MG63 (cell line): ENCODE results near the gene DLK1. TPM values are rescaled to one million over a fixed set of nuclear protein-coding genes. Genes with fewer than 3 reads are reported as not detected.

Experiments
- DNase-seq: peaks from one replicate; pipeline ENCODE4 v3.0.0-alpha.2; 2020
- H3K27me3 ChIP-seq: fragments of 250-450 bp; sonication (Bioruptor Pico); 2 replicates; pipeline ENCODE4 v1.5.1; 2020; ENCODE audit warnings: mild to moderate bottlenecking, moderate library complexity
- H3K36me3 ChIP-seq: fragments of 250-450 bp; sonication (Bioruptor Pico); 2 replicates; pipeline ENCODE4 v1.5.1; 2020; ENCODE audit warnings: mild to moderate bottlenecking, moderate library complexity
- H3K4me3 ChIP-seq: fragments of 250-450 bp; sonication (Bioruptor Pico); 2 replicates; pipeline ENCODE4 v1.5.1; 2020; ENCODE audit warnings: mild to moderate bottlenecking, moderate library complexity
- H3K9me3 ChIP-seq: fragments of 250-450 bp; sonication (Bioruptor Pico); 2 replicates; pipeline ENCODE4 v1.5.1; 2020; ENCODE audit warnings: mild to moderate bottlenecking, moderate library complexity
- total RNA-seq: library from RNA; depleted of rRNA; stranded (reverse); fragments of >200 nt; shearing (Covaris generic); gene quantifications from 2 replicates; pipeline ENCODE4 v1.2.3, GENCODE V29; 2014; ENCODE audit warnings: low replicate concordance

Gene DLK1
- total RNA-seq, 1 experiment from 2014 or later = not detected

DNA sequence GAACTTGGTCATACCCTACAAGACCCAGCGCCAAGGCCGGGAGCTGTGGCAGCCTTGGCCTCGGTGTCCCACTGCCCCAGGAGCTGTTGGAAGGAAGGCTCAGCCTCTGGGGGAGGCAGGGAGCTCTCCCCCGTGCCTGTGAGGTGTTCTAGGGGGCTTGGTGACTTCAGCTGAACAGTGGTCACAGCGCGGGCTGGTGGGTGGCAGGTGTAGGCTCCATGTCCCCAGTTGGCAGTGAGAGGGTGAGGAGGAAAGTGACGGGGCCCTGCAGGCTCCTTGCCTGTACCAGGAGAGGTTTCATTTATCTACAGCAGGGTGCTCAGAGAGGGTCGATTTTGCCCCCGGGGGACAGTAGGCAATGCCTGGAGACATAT is 47.5 kb downstream of the DLK1 start:
- no peaks in the 10 kb centered on the region for H3K27me3 ChIP-seq
- DNase-seq = no peak
- no peak overlapping the region for H3K4me3 ChIP-seq
- H3K36me3 ChIP-seq = no peaks in the 10 kb centered on the region
- no peaks in the 10 kb centered on the region for H3K9me3 ChIP-seq

DNA sequence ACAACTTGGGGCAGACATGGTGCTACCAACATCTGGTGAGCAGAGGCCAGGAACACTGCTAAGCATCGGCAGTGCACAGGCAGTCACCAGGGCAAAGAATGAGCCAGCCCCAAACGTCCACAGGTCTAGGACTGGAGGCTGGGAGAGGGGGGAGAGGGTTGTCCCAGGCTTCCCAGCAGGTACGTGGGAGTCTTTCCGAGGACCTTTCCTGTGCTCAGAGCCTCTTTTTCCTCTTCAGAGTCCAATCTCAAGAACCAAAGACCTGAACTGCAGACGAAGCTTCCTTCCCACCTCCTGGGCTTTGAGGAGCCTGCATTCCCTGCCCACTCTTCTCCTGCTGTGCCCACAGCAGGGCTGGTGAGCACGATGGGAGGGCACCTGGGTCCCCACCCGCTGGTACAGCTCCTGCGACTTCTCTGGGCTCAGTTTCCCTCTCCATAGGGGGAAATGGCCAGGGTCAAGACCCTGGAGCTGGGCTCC is 48.7 kb downstream of the DLK1 start:
- DNase-seq = no peak
- H3K9me3 ChIP-seq = no peaks in the 10 kb centered on the region
- H3K36me3 ChIP-seq = no peaks in the 10 kb centered on the region
- no peak overlapping the region for H3K4me3 ChIP-seq
- no peaks in the 10 kb centered on the region for H3K27me3 ChIP-seq

DNA sequence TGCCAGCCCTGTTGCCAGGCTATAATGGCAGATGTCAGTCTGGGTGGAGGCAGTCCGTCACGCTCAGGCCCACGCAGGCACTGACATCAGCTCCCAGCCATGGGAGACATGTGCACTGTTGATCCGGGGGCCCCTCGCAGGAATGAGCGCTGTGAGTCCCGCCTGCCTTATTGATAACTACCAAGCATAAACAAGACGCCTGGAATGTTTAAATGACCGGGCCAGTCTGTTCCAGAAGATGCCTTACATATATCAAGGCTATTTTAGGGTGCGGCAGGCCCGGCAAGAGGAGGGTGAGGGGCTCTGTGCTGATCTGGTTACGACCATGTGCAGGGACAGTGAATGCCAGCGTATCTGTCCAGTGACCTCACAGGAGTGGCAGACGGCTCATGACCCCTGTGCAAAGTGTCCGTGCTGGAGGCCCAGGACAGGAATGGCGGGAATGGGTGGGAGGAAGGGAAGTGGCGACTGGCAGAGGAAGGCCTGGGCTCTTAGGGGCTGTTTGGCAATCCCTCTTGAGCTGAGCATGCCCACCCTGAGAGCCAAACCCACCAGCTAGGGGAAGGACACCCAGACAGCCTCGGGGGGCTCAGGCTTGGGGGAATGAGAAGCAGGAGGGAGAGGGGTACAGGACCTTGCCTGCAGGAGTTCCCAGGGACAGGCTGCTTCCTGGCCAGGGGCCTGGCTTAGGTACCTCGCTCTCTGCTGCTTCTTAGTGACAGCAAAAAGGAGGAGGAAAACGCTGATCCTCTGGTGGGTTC is 49.3 kb downstream of the DLK1 start:
- no peaks in the 10 kb centered on the region for H3K27me3 ChIP-seq
- DNase-seq = no peak
- H3K36me3 ChIP-seq = no peaks in the 10 kb centered on the region
- no peaks in the 10 kb centered on the region for H3K9me3 ChIP-seq
- H3K4me3 ChIP-seq = no peak overlapping the region

DNA sequence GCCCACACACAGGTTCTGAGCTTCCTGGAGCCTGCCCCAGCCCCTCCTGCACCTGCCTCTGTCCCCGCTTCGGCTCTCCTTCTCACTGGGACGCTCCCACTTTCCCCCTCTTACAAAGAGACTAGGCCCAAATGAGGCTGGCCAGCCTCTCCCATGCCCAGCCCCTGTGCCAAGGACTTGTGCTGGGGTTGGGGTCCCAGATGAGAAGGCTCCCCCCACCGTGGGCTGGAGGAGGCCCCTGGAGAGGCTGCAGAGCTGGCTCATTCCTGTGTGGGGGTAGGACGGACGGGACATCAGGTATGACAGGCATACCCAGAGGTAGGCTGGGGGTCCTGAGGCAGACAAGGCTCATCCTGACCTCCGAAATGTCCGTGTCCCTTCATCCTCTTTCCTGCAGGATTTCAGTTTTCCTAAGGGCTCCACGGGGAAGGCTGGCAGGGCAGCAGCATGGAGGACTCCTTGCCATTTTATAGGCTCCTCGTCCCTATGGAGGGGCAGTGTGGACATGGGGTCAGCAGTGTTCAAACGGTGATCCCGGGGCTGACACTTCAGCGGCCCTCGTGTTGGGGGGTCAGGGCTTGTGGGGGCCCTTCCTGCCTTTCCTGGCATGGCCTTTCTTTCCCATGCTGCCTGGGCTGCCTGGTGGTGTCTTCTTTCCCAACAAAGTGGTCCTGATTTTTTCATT is 50.1 kb downstream of the DLK1 start:
- Histone ChIP-seq H3K27me3 (no peaks in the 10 kb centered on the region), H3K4me3 (no peak overlapping the region), H3K9me3 (no peaks in the 10 kb centered on the region), H3K36me3 (no peaks in the 10 kb centered on the region)
- no peak for DNase-seq

DNA sequence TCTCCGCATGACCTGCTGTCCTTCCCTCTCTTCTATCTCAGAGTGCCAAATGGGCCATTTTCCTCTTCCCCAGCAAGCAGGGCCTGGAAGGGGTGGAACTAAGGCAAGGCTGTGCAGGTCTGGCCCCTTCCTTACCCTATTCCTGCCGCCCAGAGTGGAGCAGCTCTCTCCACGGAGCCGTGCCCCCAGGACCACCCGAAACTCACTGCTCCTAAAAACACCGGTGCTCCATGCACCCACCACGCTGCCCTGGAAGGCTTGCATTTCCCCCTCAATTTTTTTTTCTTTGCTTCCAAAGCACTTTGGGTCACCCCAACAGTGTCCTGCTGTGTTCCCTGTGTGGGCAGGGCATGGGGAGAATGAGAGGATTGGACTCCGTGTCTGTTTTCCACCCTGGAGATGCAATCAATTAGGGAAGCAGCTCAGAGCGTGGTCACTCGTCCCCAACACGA is 50.7 kb downstream of the DLK1 start:
- Histone ChIP-seq H3K9me3 (no peaks in the 10 kb centered on the region), H3K4me3 (no peak overlapping the region), H3K36me3 (no peaks in the 10 kb centered on the region), H3K27me3 (no peaks in the 10 kb centered on the region)
- no peak for DNase-seq

DNA sequence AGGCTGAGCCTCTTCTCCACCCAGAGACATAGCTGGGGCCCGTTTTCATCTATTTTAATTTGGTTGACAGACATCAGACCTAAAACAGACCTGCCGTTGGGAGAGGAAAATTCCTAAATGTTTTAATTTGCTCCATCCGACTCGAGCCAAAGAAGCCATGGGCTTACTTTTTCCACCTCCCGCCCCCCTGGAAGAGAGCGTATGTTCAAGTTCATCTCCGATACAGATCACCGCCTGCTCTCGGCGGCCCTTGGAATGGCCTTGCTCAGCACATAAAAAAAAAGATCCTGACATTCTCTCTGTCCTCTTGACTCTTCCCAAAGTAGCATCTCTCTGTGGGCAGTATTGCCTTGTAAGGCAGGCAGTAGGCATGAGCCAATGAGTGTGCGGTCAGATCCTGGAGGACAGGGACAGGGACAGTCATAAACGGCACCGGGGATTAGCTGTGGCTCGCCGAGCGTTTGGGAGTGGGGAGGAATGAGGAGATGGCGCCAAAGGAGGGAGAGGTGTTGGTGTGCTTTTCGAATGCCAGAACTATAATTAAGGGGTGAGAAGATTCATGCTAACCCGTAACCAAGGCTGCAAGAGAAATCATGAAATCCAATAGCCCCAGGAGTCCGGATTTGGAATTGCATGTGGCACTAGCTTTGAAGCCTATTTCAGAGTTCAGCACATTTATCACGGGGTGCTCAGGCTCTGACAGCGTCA is 51.3 kb downstream of the DLK1 start:
- no peaks in the 10 kb centered on the region for H3K9me3 ChIP-seq

DNA sequence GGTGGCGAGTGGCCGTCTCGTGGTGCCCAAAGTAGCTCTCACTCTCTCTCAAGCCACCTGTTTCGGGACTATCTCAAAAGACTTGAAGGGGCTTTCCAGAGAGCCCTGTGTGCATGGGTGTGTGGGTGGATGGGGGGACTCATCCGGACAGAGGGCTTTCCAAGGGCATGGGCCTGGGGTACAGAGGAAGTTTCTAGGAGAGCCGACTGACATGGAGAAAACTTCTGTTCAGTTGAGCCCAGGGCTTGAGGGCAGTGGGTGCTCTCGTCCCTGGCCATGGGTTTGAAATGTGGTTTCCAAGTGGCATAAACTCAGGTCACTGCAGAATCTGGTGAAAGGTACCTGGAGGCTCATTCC is 51.8 kb downstream of the DLK1 start:
- Histone ChIP-seq H3K4me3 (no peak overlapping the region), H3K36me3 (no peaks in the 10 kb centered on the region), H3K9me3 (no peaks in the 10 kb centered on the region), H3K27me3 (no peaks in the 10 kb centered on the region)
- no peak for DNase-seq

More for the DNA sequence above, 51.3 kb downstream of the DLK1 start:
- Histone ChIP-seq H3K27me3 (no peaks in the 10 kb centered on the region), H3K4me3 (no peak overlapping the region), H3K36me3 (no peaks in the 10 kb centered on the region)
- no peak for DNase-seq

DNA sequence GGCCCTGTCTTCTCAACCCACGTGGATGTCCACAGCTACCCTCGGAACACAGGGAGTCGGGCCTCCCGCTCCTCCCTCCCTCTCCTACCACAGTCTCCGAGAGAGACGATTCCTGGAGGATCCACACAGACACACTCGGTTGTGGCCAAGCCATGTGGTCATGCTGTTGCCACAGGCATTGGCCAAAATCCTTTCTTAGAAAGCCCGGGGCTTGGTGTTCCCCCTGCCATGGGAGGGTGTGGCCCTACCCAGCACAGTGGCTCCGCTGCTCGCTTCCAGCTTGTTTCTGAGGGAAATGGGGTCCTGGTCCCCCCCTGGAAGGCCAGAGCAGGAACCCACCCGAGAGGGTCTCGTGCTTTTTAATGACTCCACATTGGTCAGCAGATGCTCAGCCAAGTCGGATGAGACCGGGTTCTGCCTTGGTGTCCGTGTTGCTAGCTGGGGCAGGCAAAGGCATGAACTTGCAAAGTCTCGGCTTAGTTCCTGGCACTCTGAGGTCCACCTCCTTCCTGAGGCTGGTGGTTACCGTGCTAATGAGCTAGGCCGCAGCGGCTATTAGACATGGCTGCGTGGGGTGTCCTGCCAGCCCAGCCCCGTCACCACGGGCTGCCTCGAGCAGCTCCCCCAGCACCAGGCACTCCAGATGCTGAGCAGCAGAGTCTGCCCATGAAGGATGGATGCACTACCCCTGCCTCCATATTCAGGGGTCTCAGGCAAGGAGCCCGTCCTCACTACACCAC is 52.4 kb downstream of the DLK1 start:
- DNase-seq = no peak
- no peaks in the 10 kb centered on the region for H3K27me3 ChIP-seq
- H3K4me3 ChIP-seq = no peak overlapping the region

DNA sequence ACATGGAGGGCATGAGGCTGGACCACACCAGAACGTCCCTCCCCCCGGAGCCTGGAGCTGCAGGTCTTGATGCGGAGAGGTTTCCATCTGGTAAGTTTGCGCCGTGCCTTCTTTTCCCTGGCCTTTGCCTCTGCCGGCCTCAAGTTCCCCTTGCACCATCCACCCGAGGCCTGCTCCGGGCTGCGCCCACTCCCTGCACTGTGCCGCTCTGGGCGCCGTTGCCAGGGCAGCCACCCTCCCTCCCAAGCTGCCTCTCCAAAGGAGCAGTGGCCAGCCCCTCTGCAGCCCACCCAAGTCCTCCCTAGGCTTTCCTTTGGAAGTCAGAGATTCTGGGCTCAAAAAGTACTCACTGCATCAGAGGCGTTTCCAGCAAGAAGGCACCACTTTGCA is 53.0 kb downstream of the DLK1 start:
- Histone ChIP-seq H3K27me3 (no peaks in the 10 kb centered on the region), H3K4me3 (no peak overlapping the region), H3K9me3 (no peaks in the 10 kb centered on the region), H3K36me3 (no peaks in the 10 kb centered on the region)
- DNase-seq = no peak

More for the DNA sequence above, 52.4 kb downstream of the DLK1 start:
- H3K36me3 ChIP-seq = no peaks in the 10 kb centered on the region
- no peaks in the 10 kb centered on the region for H3K9me3 ChIP-seq

DNA sequence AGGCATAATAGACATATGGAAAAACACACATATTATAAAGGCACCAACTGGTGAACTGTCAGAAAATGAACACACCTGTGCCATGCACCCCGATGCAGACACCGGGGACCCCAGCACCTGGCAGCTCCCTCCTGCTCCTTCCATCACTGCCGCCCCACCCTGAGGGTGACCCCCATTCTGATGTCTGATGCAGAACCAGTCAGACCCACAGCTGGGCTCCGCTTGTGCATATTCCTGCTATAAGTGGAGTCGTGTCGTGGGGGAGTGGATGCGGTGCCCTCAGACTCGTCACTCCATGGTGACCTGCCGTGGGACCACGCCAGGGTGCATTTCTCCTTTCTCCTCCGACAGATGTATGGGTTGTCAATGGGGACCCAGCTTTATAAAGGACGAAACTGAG is 53.6 kb downstream of the DLK1 start:
- Histone ChIP-seq H3K4me3 (no peak overlapping the region), H3K36me3 (no peaks in the 10 kb centered on the region), H3K9me3 (no peaks in the 10 kb centered on the region), H3K27me3 (no peaks in the 10 kb centered on the region)
- no peak for DNase-seq

DNA sequence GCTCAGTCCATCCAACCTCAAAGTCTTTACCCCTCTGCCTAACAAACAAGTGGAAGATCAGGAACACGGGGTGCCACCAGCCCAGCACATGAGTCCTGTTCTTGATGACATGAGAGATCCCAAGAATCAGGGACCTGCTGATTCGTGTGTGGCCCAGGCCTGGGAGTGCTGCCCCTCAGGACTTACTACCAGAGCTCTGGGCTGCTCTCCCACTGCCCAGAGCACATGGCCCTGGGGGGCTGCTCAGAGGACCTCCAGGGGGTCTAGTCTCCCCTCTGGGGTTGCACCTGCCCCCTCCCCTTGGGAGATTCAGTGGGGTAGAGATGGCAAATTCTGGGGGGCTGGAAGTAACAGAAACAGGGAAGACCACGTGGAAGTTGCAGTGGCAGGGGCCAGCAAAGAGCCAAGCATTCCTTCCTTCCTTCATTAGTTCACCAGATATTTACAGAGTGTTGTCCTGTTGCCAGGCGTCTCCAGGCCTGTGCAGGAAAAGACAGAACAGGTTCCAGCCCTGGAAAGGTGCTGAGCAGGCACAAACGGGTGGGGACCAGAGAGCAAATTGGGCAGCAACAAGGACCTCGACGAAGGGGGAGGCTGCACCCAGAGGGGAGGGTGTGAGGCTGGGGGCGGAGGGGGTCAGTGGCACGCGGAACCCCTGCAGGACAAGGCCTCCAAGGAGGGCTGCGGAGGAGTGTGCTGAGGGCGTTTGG is 54.1 kb downstream of the DLK1 start:
- H3K27me3 ChIP-seq = no peaks in the 10 kb centered on the region
- H3K4me3 ChIP-seq = no peak overlapping the region
- no peak for DNase-seq
- no peaks in the 10 kb centered on the region for H3K9me3 ChIP-seq
- H3K36me3 ChIP-seq = no peaks in the 10 kb centered on the region

DNA sequence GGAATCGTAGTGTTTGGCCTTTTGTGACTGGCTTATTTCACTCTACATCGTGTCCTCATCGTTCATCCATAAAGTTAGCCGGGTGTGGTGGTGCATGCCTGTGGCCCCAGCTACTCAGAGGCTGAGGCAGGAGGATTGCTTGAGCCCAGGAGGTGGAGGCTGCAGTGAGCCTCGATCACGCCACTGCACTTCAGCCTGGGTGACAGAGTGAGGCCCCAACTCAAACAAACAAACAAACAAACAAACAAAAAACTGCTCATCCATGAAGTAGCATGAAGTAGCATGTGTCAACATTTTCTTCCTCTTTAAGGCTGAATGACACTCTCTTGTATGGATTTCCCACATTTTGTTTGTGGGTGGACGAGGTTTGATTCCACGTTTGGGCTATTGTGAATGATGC is 55.3 kb downstream of the DLK1 start:
- Histone ChIP-seq H3K4me3 (no peak overlapping the region), H3K36me3 (no peaks in the 10 kb centered on the region), H3K9me3 (no peaks in the 10 kb centered on the region), H3K27me3 (no peaks in the 10 kb centered on the region)
- no peak for DNase-seq

DNA sequence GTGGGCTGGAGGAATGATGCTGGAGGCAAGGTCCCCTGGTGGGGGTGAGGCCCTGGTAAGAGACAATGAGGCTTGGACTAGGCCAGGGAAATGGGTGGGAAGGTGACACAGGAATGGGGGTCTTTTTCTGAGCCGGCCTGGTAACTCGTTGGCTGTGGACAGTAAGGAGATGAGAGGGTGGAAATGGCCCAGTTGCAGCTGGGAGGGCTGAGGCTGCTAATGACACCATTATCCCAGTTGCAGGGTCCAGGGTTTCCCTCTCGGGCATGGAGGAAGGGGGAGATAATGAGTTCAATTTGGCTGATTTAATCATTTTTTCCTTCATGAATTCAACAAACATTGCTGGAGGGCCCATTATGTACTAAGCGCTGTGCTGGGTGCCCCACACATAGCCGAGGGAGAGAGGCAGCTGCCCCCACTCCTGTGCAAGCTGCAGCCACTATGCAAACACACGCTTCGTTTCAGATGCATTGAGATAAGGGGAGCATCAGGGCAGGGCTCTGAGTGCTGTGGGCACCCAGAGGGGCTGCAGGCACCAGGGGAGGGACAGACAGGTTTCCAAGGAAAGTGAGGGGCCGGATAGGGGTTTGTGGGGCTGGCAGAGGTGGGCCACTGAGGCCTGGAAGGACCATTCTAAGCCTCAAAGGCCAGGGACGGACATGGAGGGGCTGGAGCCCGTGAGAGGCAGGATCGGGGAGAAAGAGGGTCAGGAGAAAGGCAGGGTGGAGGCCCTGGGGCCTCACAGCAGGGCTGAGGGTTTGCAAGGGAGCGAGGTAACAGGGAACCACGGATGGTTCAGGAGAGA is 56.0 kb downstream of the DLK1 start:
- no peak overlapping the region for H3K4me3 ChIP-seq
- H3K27me3 ChIP-seq = no peaks in the 10 kb centered on the region
- no peaks in the 10 kb centered on the region for H3K36me3 ChIP-seq
- no peaks in the 10 kb centered on the region for H3K9me3 ChIP-seq
- DNase-seq = no peak

DNA sequence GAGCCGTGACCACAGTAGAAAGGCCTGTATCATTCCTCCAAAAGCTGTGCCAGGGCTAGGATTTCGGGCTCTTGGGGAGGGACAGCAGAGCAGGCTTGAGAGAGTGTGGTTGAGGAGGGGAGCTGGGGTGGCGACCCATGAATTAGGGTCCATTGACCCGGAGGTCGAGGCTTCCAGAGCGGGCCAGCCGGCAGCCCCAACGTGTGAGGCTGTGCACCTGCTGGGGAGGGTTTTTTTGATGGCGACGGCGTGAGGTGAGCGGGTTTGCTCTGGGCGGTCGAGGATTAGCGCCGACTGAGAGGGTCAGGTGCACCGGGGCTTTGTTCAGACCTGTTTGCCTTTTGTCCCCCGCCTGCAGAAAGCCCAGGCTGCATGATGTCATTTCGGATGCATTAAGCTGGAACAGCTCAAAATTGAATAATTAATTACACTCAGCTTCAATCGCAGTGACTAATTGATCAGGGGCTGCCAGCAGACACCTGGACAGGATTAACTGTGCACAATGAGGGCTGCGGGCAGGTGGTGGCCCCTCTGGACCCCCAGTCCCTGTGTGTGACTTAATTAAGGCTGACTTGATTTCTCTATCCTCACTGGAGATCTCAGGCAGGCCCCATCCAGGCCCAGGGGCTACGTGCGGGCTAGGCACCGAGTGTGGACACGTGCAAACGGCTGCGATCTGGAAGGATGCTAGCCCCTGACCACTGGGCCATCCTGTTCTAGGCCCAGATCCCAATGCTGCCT is 57.1 kb downstream of the DLK1 start:
- Histone ChIP-seq H3K36me3 (no peaks in the 10 kb centered on the region), H3K4me3 (no peak overlapping the region), H3K9me3 (no peaks in the 10 kb centered on the region), H3K27me3 (no peaks in the 10 kb centered on the region)
- no peak for DNase-seq
